GM19372 (cell line): Measurements from ENCODE around the gene NUDT12.

Experiments used
- ATAC-seq: cut with Tn5 transposase; IDR thresholded peaks from one replicate; pipeline ENCODE4 v1.9.1; 2021; ENCODE audit warnings: mild to moderate bottlenecking, low read depth, moderate library complexity; ENCODE audit not compliant: unreplicated experiment

NUDT12 gene

GRCh38 chr5:103562453-103563157, at the start of gene NUDT12:
TSS of gene NUDT12 (minus strand) at chr5:103562789. CDS start at chr5:103560248, 2,541 bp downstream.
- ATAC-seq = peak; percentile 89

- ATAC-seq = no peak
These were observed 44.8 kb upstream of the NUDT12 start for GRCh38 chr5:103607346-103607745.

GRCh38 chr5:103605277-103605676, 42.7 kb upstream of the NUDT12 start:
- no peak for ATAC-seq

- no peak for ATAC-seq
These were observed 39.8 kb upstream of the NUDT12 start for GRCh38 chr5:103602438-103602837.

- ATAC-seq = no peak
These were observed 38.7 kb upstream of the NUDT12 start for GRCh38 chr5:103601314-103601713.

GRCh38 chr5:103600086-103600485, 37.5 kb upstream of the NUDT12 start:
- no peak for ATAC-seq

- ATAC-seq = no peak
These were observed 36.5 kb upstream of the NUDT12 start for GRCh38 chr5:103598997-103599566.

- ATAC-seq = no peak
These were observed 27.6 kb upstream of the NUDT12 start for GRCh38 chr5:103590221-103590620.

- ATAC-seq = no peak
These were observed 27.2 kb upstream of the NUDT12 start for GRCh38 chr5:103589776-103590175.

- no peak for ATAC-seq
These were observed 26.8 kb upstream of the NUDT12 start for GRCh38 chr5:103589357-103589756.

GRCh38 chr5:103587185-103587748, 24.7 kb upstream of the NUDT12 start:
- no peak for ATAC-seq

GRCh38 chr5:103582364-103582763, 19.8 kb upstream of the NUDT12 start:
- no peak for ATAC-seq

- ATAC-seq = no peak
These were observed 10.8 kb upstream of the NUDT12 start for GRCh38 chr5:103573411-103573810.

GRCh38 chr5:103572454-103572853, 9.9 kb upstream of the NUDT12 start:
- ATAC-seq = no peak

- ATAC-seq = no peak
These were observed 9.1 kb upstream of the NUDT12 start for GRCh38 chr5:103571730-103572129.

- ATAC-seq = no peak
These were observed 6.9 kb upstream of the NUDT12 start for GRCh38 chr5:103569313-103570060.

GRCh38 chr5:103565719-103566118, 3.1 kb upstream of the NUDT12 start:
- ATAC-seq = no peak

GRCh38 chr5:103561685-103562452, 720 bp downstream of the NUDT12 start:
- peak; percentile 38 for ATAC-seq

GRCh38 chr5:103560826-103561225, 1.8 kb downstream of the NUDT12 start:
- ATAC-seq = no peak

- ATAC-seq = no peak
These were observed 15.7 kb downstream of the NUDT12 start for GRCh38 chr5:103546858-103547257.

- no peak for ATAC-seq
These were observed 20.1 kb downstream of the NUDT12 start for GRCh38 chr5:103542441-103542840.
